LNCaP clone FGC (cell line): Measurements from ENCODE around the gene HDAC4.

ENCODE experiments used
- DNase-seq: peaks from one replicate; pipeline ENCODE4 v3.0.0-alpha.2; 2011; ENCODE audit warnings: low read depth
- H3K4me3 ChIP-seq: 2 replicates; pipeline ENCODE4 v1.5.1; 2011; ENCODE audit warnings: mild to moderate bottlenecking, low read depth, low read length, control low read depth
- CTCF ChIP-seq: IDR thresholded peaks from 2 replicates; pipeline ENCODE4 v1.5.1; 2012; ENCODE audit warnings: mild to moderate bottlenecking; ENCODE audit not compliant: control insufficient read depth, insufficient read depth; ENCODE audit errors: extremely low read depth

The HDAC4 gene

GRCh38 chr2:239378021-239378917 is 22.6 kb downstream of the HDAC4 start:
- no peak for DNase-seq
- no peak for TF ChIP-seq CTCF
- no peak overlapping the region for H3K4me3 ChIP-seq

- no peak overlapping the region for H3K4me3 ChIP-seq
- TF ChIP-seq CTCF, result no peak
- DNase-seq, result no peak
Measured at GRCh38 chr2:239377591-239377990, 23.2 kb downstream of the HDAC4 start.

- no peak for DNase-seq
- TF ChIP-seq CTCF, result no peak
Measured at GRCh38 chr2:239376942-239377531, 23.8 kb downstream of the HDAC4 start.

GRCh38 chr2:239376351-239376750 is 24.5 kb downstream of the HDAC4 start:
- TF ChIP-seq CTCF, result no peak
- DNase-seq, result no peak
- H3K4me3 ChIP-seq, result no peak overlapping the region

More at GRCh38 chr2:239376942-239377531, 23.8 kb downstream of the HDAC4 start:
- no peak overlapping the region for H3K4me3 ChIP-seq

- H3K4me3 ChIP-seq, result no peak overlapping the region
- TF ChIP-seq CTCF, result 0 out of 2 replicates have a peak, but pooled peaks have one; percentile 16
- no peak for DNase-seq
Measured at GRCh38 chr2:239375278-239376061, 25.4 kb downstream of the HDAC4 start.

GRCh38 chr2:239374896-239375277 is 25.9 kb downstream of the HDAC4 start:
- DNase-seq, result no peak

More at GRCh38 chr2:239374896-239375277, 25.9 kb downstream of the HDAC4 start:
- TF ChIP-seq CTCF, result no peak
- H3K4me3 ChIP-seq, result no peak overlapping the region
